ENCODE measurements around the gene MARCHF3.
"Not testable (repeated sequence)": the region's sequence is repeated elsewhere in the genome, so short reads cannot be mapped to it uniquely, and the experiment has no call there.

The MARCHF3 gene

GRCh38 chr5:127011153-127011552 is 19.2 kb downstream of the MARCHF3 start:
- no peak for DNase-seq

- DNase-seq: no peak
Measured at GRCh38 chr5:127010362-127010761, 20.0 kb downstream of the MARCHF3 start.

GRCh38 chr5:127009784-127010183 is 20.6 kb downstream of the MARCHF3 start:
- no peak for DNase-seq

GRCh38 chr5:127008300-127008975 is 21.9 kb downstream of the MARCHF3 start:
- no peak for DNase-seq

- DNase-seq: no peak
Measured at GRCh38 chr5:127007522-127007921, 22.8 kb downstream of the MARCHF3 start.

- no peak for DNase-seq
Measured at GRCh38 chr5:127006744-127007143, 23.6 kb downstream of the MARCHF3 start.

GRCh38 chr5:127005282-127005681 is 25.1 kb downstream of the MARCHF3 start:
- DNase-seq: not testable (repeated sequence)

- DNase-seq: no peak
Measured at GRCh38 chr5:127004721-127005120, 25.6 kb downstream of the MARCHF3 start.

- DNase-seq: no peak
Measured at GRCh38 chr5:127003798-127004495, 26.4 kb downstream of the MARCHF3 start.

- no peak for DNase-seq
Measured at GRCh38 chr5:127002390-127002789, 28.0 kb downstream of the MARCHF3 start.

GRCh38 chr5:127001621-127002296 is 28.6 kb downstream of the MARCHF3 start:
- no peak for DNase-seq

- DNase-seq: no peak
Measured at GRCh38 chr5:126998895-126999570, 31.3 kb downstream of the MARCHF3 start.

GRCh38 chr5:126998201-126998631 is 32.1 kb downstream of the MARCHF3 start:
- no peak for DNase-seq

- DNase-seq: no peak
Measured at GRCh38 chr5:126995689-126996088, 34.7 kb downstream of the MARCHF3 start.

GRCh38 chr5:126995039-126995438 is 35.3 kb downstream of the MARCHF3 start:
- DNase-seq: no peak

GRCh38 chr5:126994485-126994884 is 35.9 kb downstream of the MARCHF3 start:
- DNase-seq: no peak

- DNase-seq: no peak
Measured at GRCh38 chr5:126988021-126988569, 42.3 kb downstream of the MARCHF3 start.

- DNase-seq: no peak
Measured at GRCh38 chr5:126987271-126987899, 43.0 kb downstream of the MARCHF3 start.

GRCh38 chr5:126984632-126985031 is 45.7 kb downstream of the MARCHF3 start:
- no peak for DNase-seq

GRCh38 chr5:126983874-126984266 is 46.5 kb downstream of the MARCHF3 start:
- no peak for DNase-seq

- DNase-seq: no peak
Measured at GRCh38 chr5:126982926-126983873, 47.2 kb downstream of the MARCHF3 start.
